Kidney (tissue), 14 donors: ENCODE data around the gene UNC119. TPM values are rescaled to one million over a fixed set of nuclear protein-coding genes. Genes with fewer than 3 reads are reported as not detected.

Experiments
- DNase-seq, 5 donors: peaks; one replicate each; pipeline ENCODE4 v3.0.0-alpha.2; 2013 to 2020
- FAIRE-seq: peaks from 2 replicates; lab custom pipeline; 2012; peaks lifted over from hg19 to GRCh38; lab: Jason Lieb, UNC
- H3K27ac ChIP-seq, 2 donors: one replicate each; pipeline ENCODE4 v1.7.0; 2013; ENCODE audit warnings: low read depth in 2 of 2, low read length in 2 of 2, inconsistent platforms in 1 of 2
- H3K27me3 ChIP-seq: one replicate; pipeline ENCODE4 v1.7.1; 2013; ENCODE audit warnings: low read length, inconsistent platforms; ENCODE audit not compliant: control insufficient read depth, insufficient read depth
- H3K36me3 ChIP-seq, 3 donors: one replicate each; pipeline versions ENCODE4 v1.7.0 to v1.7.1; 2013; ENCODE audit warnings: low read length in 3 of 3, control low read depth in 1 of 3, inconsistent platforms in 1 of 3; ENCODE audit not compliant: insufficient read depth in 3 of 3, control insufficient read depth in 2 of 3
- H3K4me1 ChIP-seq, 3 donors: one replicate each; pipeline versions ENCODE4 v1.7.0 to v1.7.1; 2013; ENCODE audit warnings: low read length in 3 of 3, inconsistent platforms in 1 of 3, low read depth in 1 of 3; ENCODE audit not compliant: control insufficient read depth in 2 of 3, insufficient read depth in 2 of 3
- H3K4me3 ChIP-seq, 3 donors: one replicate each; pipeline versions ENCODE4 v1.7.0 to v1.8.1; 2013; ENCODE audit warnings: low read length in 3 of 3, control low read depth in 1 of 3, inconsistent platforms in 1 of 3
- H3K9ac ChIP-seq, 3 donors: one replicate each; pipeline versions ENCODE4 v1.7.0 to v1.7.1; 2013; ENCODE audit warnings: low read length in 3 of 3, control low read depth in 1 of 3, inconsistent platforms in 1 of 3
- H3K9me3 ChIP-seq, 3 donors: one replicate each; pipeline versions ENCODE4 v1.7.0 to v1.7.1; 2013; ENCODE audit warnings: low read length in 3 of 3, control low read depth in 1 of 3, inconsistent platforms in 1 of 3; ENCODE audit not compliant: control insufficient read depth in 2 of 3, insufficient read depth in 1 of 3
- intact Hi-C: fragments of 100-400 bp; cut with DNase I; formaldehyde crosslinking; loops from one replicate; pipeline ENCODE4 v1.11.1; 2022
- polyA plus RNA-seq: library from polyadenylated mRNA; stranded (reverse); fragments of 350-450 nt; fragmentation: Illumina TruSeq; extraction: RNeasy Lipid Tissue Mini Kit (QIAGEN cat#74804); gene quantifications from one replicate; pipeline ENCODE4 v1.2.3, GENCODE V29; 2014; ENCODE audit warnings: low read depth, low replicate concordance; ENCODE audit not compliant: insufficient read depth
- total RNA-seq: library from RNA; stranded (reverse); fragmentation: NEBNext Ultra II Directional; extraction: Animal tissue kit (Norgen Biotek cat#: 25700); gene quantifications from one replicate; pipeline ENCODE4 v1.2.1, GENCODE V29; 2021
- TF ChIP-seq, protein P1 (sequence below): IDR thresholded peaks from 3 replicates; pipeline ENCODE4 v1.5.1; 2012; ENCODE audit warnings: mild to moderate bottlenecking, moderate library complexity, borderline replicate concordance; ENCODE audit not compliant: insufficient read depth; ENCODE audit errors: extremely low read depth
- donor health status: control.
- donor health status: control.
- donor health status: control.
- donor health status: control.
- donor health status: control.
- donor health status: DM: yes; HTN: yes; CAD: no.
- donor health status: Normal renal cell carcinoma (clear cell type).

Gene UNC119
- total and polyA plus RNA-seq, 2 donors from 2014 or later, result 19.0 to 60.7 TPM

DNA sequence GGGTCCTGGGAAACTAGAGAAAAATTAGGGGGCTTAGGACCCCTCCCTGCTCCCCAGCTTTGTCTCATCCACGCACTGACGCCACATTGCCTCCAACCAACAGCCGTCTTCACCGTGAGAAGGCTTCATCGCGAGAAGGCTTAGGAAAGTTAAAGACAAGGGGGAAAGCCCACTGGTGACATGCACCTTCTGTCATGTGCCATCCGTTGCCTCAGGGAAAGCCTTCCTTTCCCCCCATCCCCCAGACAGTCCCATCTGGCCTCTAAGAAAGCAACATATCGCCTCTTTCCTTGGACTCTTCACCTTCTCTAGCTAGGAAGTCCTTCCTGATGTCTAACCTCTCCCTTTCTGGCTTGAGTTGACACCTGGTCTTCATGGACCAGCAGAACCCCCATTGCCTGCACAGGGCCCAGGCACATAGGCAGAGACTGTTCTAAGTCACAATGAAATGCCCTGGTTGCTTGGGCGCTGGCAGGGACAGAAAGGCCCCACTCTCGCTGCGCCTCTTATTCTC lies 44.2 kb downstream of the UNC119 start:
- intact Hi-C loops, result no loop called here
- H3K9ac ChIP-seq, result no peak overlapping the region
- H3K4me1 ChIP-seq, result no peaks in the 10 kb centered on the region
- H3K27ac ChIP-seq, result no peak overlapping the region
- H3K4me3 ChIP-seq, result no peak overlapping the region
- H3K27me3 ChIP-seq, result no peaks in the 10 kb centered on the region
- TF ChIP-seq, protein P1, sequence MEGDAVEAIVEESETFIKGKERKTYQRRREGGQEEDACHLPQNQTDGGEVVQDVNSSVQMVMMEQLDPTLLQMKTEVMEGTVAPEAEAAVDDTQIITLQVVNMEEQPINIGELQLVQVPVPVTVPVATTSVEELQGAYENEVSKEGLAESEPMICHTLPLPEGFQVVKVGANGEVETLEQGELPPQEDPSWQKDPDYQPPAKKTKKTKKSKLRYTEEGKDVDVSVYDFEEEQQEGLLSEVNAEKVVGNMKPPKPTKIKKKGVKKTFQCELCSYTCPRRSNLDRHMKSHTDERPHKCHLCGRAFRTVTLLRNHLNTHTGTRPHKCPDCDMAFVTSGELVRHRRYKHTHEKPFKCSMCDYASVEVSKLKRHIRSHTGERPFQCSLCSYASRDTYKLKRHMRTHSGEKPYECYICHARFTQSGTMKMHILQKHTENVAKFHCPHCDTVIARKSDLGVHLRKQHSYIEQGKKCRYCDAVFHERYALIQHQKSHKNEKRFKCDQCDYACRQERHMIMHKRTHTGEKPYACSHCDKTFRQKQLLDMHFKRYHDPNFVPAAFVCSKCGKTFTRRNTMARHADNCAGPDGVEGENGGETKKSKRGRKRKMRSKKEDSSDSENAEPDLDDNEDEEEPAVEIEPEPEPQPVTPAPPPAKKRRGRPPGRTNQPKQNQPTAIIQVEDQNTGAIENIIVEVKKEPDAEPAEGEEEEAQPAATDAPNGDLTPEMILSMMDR, result no peak
- DNase-seq (no peak), FAIRE-seq (no peak)
- no peaks in the 10 kb centered on the region for H3K36me3 ChIP-seq
- no peaks in the 10 kb centered on the region for H3K9me3 ChIP-seq

DNA sequence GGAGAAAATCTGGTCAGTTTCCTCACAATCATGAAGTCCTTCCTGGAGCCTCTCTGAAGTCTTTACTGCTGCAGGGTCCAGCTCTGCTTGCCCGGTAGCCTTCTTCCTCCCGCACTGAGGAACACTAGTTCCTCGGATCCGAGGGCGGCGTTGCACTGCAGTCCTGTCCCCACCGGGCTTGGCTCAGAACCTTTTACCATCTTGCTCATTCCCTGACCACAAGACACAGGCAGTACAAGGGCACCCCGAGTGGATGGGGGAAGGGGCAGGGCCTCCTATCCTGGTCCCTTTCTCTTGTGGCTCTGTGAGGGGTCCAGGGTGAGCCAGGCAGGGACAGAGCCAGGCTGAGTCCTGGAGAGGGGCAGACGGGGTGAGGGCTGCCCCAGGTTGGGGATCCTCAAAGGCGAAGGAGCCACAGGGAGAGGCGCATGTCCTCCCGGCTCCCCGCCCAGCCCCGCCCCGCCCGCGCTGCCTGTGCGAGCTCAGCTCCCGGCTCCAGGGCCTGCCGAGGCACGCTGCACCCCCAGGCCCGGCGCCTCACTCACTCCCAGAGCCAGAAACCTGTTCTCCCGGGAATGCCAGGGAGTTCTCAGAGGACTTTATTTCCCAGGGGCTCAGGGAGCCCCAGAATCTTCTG lies 44.7 kb downstream of the UNC119 start:
- H3K27ac ChIP-seq, result no peak overlapping the region
- no peaks in the 10 kb centered on the region for H3K9me3 ChIP-seq
- TF ChIP-seq, protein P1, result no peak
- H3K36me3 ChIP-seq, result no peaks in the 10 kb centered on the region
- DNase-seq (no peak), FAIRE-seq (no peak)
- H3K4me1 ChIP-seq, result no peaks in the 10 kb centered on the region
- no peak overlapping the region for H3K4me3 ChIP-seq
- intact Hi-C loops, result no loop called here
- no peak overlapping the region for H3K9ac ChIP-seq
- H3K27me3 ChIP-seq, result no peaks in the 10 kb centered on the region

DNA sequence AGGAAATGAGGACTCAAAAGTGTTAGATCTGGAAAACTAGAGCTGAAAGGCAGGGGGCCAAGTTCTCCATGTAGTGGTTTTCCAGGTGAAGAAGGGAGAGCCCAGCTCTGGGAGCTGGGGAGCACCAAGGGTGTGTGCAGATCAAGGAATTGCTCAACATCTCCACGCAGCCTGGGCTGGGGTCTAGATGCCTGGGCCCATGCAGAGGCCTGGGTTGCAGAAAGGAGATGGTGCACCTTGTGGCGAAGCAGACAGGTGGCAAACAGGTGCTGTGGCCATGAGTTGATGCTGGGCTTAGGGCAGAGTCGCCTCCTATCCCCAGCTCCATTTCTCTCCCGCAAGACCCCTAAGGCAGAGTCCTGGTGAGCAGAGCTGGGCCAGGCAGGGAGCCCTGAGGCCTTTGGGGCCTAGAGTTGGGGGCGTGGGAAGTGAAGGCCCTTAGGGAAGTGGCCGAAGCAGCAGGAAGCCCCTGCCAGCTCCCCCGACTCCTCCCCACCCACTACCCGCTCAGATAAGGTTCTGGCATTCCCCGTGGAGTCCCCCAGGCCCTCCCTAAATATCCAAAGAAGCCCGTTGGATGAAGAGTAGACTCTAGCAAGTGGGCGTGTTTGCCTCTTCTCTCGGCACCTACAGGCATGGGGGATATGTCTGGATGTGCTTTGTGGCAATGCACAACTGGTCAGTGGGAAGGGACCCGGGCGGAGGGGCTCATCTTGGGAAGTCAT lies 45.5 kb downstream of the UNC119 start:
- no peak for FAIRE-seq
- H3K36me3 ChIP-seq, result no peaks in the 10 kb centered on the region
- TF ChIP-seq, protein P1, result no peak
- intact Hi-C loops, result no loop called here
- no peaks in the 10 kb centered on the region for H3K9me3 ChIP-seq
- no peaks in the 10 kb centered on the region for H3K27me3 ChIP-seq
- no peak overlapping the region for H3K9ac ChIP-seq
- H3K4me1 ChIP-seq, result no peaks in the 10 kb centered on the region
- no peak overlapping the region for H3K4me3 ChIP-seq
- no peak overlapping the region for H3K27ac ChIP-seq
- no peak for DNase-seq
